ENCODE data around the gene CALCB.

The CALCB gene

GRCh38 chr11:15095736-15096228, 22.4 kb downstream of the CALCB start:
- Histone ChIP-seq H3K27me3 (no peaks in the 10 kb centered on the region), H3K9me3 (no peaks in the 10 kb centered on the region), H3K4me1 (no peaks in the 10 kb centered on the region), H3K36me3 (no peaks in the 10 kb centered on the region), H3K4me3 (ENCODE audit: low read depth, low read length) (no peak overlapping the region)
- TF ChIP-seq CTCF (IDR thresholded peaks at IDR 0.05; ENCODE audit: low read depth, low read length) = no peak
- no peak for DNase-seq

- no peaks in the 10 kb centered on the region for H3K9me3 ChIP-seq
- no peak for TF ChIP-seq CTCF (IDR thresholded peaks at IDR 0.05; ENCODE audit: low read depth, low read length)
- no peaks in the 10 kb centered on the region for H3K4me1 ChIP-seq
- no peaks in the 10 kb centered on the region for H3K36me3 ChIP-seq
- H3K4me3 ChIP-seq (ENCODE audit: low read depth, low read length) = no peak overlapping the region
- no peak for DNase-seq
- H3K27me3 ChIP-seq = no peaks in the 10 kb centered on the region
These were observed 24.0 kb downstream of the CALCB start for GRCh38 chr11:15097411-15097810.

GRCh38 chr11:15099267-15099666, 25.9 kb downstream of the CALCB start:
- H3K9me3 ChIP-seq = no peaks in the 10 kb centered on the region
- H3K27me3 ChIP-seq = no peaks in the 10 kb centered on the region
- no peak overlapping the region for H3K4me3 ChIP-seq (ENCODE audit: low read depth, low read length)
- no peak for TF ChIP-seq CTCF (IDR thresholded peaks at IDR 0.05; ENCODE audit: low read depth, low read length)
- no peak for DNase-seq
- H3K4me1 ChIP-seq = no peaks in the 10 kb centered on the region
- H3K36me3 ChIP-seq = no peaks in the 10 kb centered on the region

GRCh38 chr11:15101072-15101709, 27.8 kb downstream of the CALCB start:
- TF ChIP-seq CTCF (IDR thresholded peaks at IDR 0.05; ENCODE audit: low read depth, low read length) = peak; percentile 78
- H3K4me1 ChIP-seq = no peaks in the 10 kb centered on the region
- H3K9me3 ChIP-seq = no peaks in the 10 kb centered on the region
- no peaks in the 10 kb centered on the region for H3K27me3 ChIP-seq
- H3K36me3 ChIP-seq = no peaks in the 10 kb centered on the region
- H3K4me3 ChIP-seq (ENCODE audit: low read depth, low read length) = no peak overlapping the region
- peak; percentile 42 for DNase-seq

- no peaks in the 10 kb centered on the region for H3K36me3 ChIP-seq
- H3K9me3 ChIP-seq = no peaks in the 10 kb centered on the region
- TF ChIP-seq CTCF (IDR thresholded peaks at IDR 0.05; ENCODE audit: low read depth, low read length) = no peak
- H3K4me3 ChIP-seq (ENCODE audit: low read depth, low read length) = no peak overlapping the region
- no peaks in the 10 kb centered on the region for H3K27me3 ChIP-seq
- DNase-seq = no peak
- no peaks in the 10 kb centered on the region for H3K4me1 ChIP-seq
These were observed 30.8 kb downstream of the CALCB start for GRCh38 chr11:15104166-15104565.

GRCh38 chr11:15106201-15106965, 33.0 kb downstream of the CALCB start:
- no peak for TF ChIP-seq CTCF (IDR thresholded peaks at IDR 0.05; ENCODE audit: low read depth, low read length)
- H3K4me1 ChIP-seq = no peaks in the 10 kb centered on the region
- no peaks in the 10 kb centered on the region for H3K27me3 ChIP-seq
- no peak overlapping the region for H3K4me3 ChIP-seq (ENCODE audit: low read depth, low read length)
- H3K36me3 ChIP-seq = no peaks in the 10 kb centered on the region
- H3K9me3 ChIP-seq = no peaks in the 10 kb centered on the region
- DNase-seq = no peak

Data from BE2C (cell line).